ENCODE results near the gene RNPEPL1.

RNPEPL1 gene

GRCh38 chr2:240604291-240604938 lies 36.1 kb downstream of the RNPEPL1 start:
- Histone ChIP-seq H3K27me3 (replicated peaks; ENCODE audit: control insufficient read depth, insufficient read depth, low read length) (no peaks in the 10 kb centered on the region), H3K36me3 (ENCODE audit: control insufficient read depth, insufficient read depth, low read length) (peaks cover 6% of the 10 kb centered on the region), H3K4me3 (replicated peaks; ENCODE audit: low read depth, low read length) (no peak overlapping the region)
- no peak for DNase-seq (ENCODE audit: extremely low read depth, insufficient read length)
- peak; percentile 67 for TF ChIP-seq CTCF (IDR thresholded peaks at IDR 0.05; ENCODE audit: insufficient read depth, low read length, poor library complexity, severe bottlenecking)

GRCh38 chr2:240604939-240605716 lies 36.8 kb downstream of the RNPEPL1 start:
- peaks cover 5% of the 10 kb centered on the region for H3K36me3 ChIP-seq (ENCODE audit: control insufficient read depth, insufficient read depth, low read length)
- H3K27me3 ChIP-seq (replicated peaks; ENCODE audit: control insufficient read depth, insufficient read depth, low read length), result no peaks in the 10 kb centered on the region
- no peak for TF ChIP-seq CTCF (IDR thresholded peaks at IDR 0.05; ENCODE audit: insufficient read depth, low read length, poor library complexity, severe bottlenecking)
- H3K4me3 ChIP-seq (replicated peaks; ENCODE audit: low read depth, low read length), result no peak overlapping the region
- DNase-seq (ENCODE audit: extremely low read depth, insufficient read length), result no peak

DNA sequence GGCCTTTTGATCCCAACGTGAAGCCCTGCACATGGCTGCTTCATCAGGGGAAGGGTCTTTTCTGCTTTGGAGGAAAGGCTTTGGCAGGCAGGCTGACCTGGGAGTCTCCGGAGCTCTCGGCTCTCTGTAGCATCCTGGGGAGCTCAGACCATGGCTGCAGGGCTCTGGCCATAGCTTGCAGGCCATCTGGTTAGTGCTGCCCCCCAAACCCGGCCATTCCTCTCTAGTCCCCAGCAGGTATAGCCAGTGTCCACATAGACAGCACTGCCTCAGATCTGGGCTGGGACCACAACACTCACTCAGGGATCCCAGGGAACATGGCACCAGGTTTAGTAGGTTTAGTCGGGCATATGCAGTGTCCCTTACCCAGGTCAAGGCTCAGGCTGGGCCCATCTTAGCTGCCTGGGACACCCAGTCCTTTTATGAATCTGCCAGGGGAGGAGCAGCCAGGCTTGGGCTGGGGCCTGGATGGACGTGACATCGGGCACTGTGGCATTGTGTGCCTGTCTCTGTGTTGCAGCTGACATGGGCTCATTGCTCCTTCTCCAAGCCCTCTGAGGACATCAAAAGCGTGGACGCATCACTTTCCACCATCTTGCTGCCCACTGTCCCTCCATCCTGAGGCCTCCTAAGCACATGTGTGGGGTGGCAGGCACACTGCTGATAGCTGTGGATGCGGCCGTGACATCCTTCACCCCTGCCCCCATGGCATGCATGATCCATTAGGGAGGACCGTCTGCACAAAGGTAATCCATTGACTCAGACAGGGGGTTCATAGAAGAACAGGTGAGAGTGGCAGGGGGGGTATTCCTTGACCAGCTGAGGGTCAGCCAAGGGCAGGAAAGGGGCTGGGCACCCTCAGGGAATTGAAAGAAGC lies 37.8 kb downstream of the RNPEPL1 start:
- H3K27me3 ChIP-seq (replicated peaks; ENCODE audit: control insufficient read depth, insufficient read depth, low read length), result no peaks in the 10 kb centered on the region
- H3K36me3 ChIP-seq (ENCODE audit: control insufficient read depth, insufficient read depth, low read length), result peaks cover 2% of the 10 kb centered on the region
- no peak for DNase-seq (ENCODE audit: extremely low read depth, insufficient read length)
- no peak for TF ChIP-seq CTCF (IDR thresholded peaks at IDR 0.05; ENCODE audit: insufficient read depth, low read length, poor library complexity, severe bottlenecking)
- H3K4me3 ChIP-seq (replicated peaks; ENCODE audit: low read depth, low read length), result no peak overlapping the region

GRCh38 chr2:240611601-240612210 lies 43.4 kb downstream of the RNPEPL1 start:
- no peak for TF ChIP-seq CTCF (IDR thresholded peaks at IDR 0.05; ENCODE audit: insufficient read depth, low read length, poor library complexity, severe bottlenecking)
- Histone ChIP-seq H3K4me3 (replicated peaks; ENCODE audit: low read depth, low read length) (no peak overlapping the region), H3K36me3 (ENCODE audit: control insufficient read depth, insufficient read depth, low read length) (no peaks in the 10 kb centered on the region), H3K27me3 (replicated peaks; ENCODE audit: control insufficient read depth, insufficient read depth, low read length) (no peaks in the 10 kb centered on the region)
- no peak for DNase-seq (ENCODE audit: extremely low read depth, insufficient read length)

GRCh38 chr2:240613781-240614180 lies 45.5 kb downstream of the RNPEPL1 start:
- no peak for DNase-seq (ENCODE audit: extremely low read depth, insufficient read length)
- Histone ChIP-seq H3K27me3 (replicated peaks; ENCODE audit: control insufficient read depth, insufficient read depth, low read length) (no peaks in the 10 kb centered on the region), H3K4me3 (replicated peaks; ENCODE audit: low read depth, low read length) (no peak overlapping the region), H3K36me3 (ENCODE audit: control insufficient read depth, insufficient read depth, low read length) (no peaks in the 10 kb centered on the region)
- TF ChIP-seq CTCF (IDR thresholded peaks at IDR 0.05; ENCODE audit: insufficient read depth, low read length, poor library complexity, severe bottlenecking), result no peak

All from GM06990 (cell line).